Motor neuron (in vitro differentiated cells): Measurements from ENCODE around the gene SPDYE16. TPM values are rescaled to one million over a fixed set of nuclear protein-coding genes. Genes with fewer than 3 reads are reported as not detected.
"Not testable (repeated sequence)": the region's sequence is repeated elsewhere in the genome, so short reads cannot be mapped to it uniquely, and the experiment has no call there.

Source experiments
- ATAC-seq, 8 experiments: fragments of 200-7000 bp; cut with Tn5 transposase; replicated peaks in 6 of 8; 2 replicates each; pipeline ENCODE4 v1.8.0; 2021; ENCODE audit warnings: mild to moderate bottlenecking in 8 of 8, moderate library complexity in 8 of 8
- H3K27ac ChIP-seq, 2 donors: fragments of 250-450 bp; sonication (Bioruptor Pico); 2 replicates each; pipeline ENCODE4 v1.9.0; 2021; ENCODE audit warnings: antibody characterized with exemption in 2 of 2, mild to moderate bottlenecking in 2 of 2, moderate library complexity in 1 of 2
- H3K4me1 ChIP-seq, 2 donors: fragments of 250-450 bp; sonication (Bioruptor Pico); replicated peaks in 1 of 2; 2 replicates each; pipeline ENCODE4 v1.6.1; 2021; ENCODE audit warnings: antibody characterized with exemption in 2 of 2, mild to moderate bottlenecking in 2 of 2, moderate library complexity in 1 of 2
- H3K4me3 ChIP-seq, 5 donors: fragments of 250-450 bp; sonication (Bioruptor Pico); 2 replicates each; pipeline ENCODE4 v1.9.0; 2021; ENCODE audit warnings: antibody characterized with exemption in 5 of 5, mild to moderate bottlenecking in 5 of 5, moderate library complexity in 4 of 5
- WGBS, 10 experiments: fragments of 450-650 bp; shearing (Covaris generic); methylation state at CpG; one replicate each; pipeline ENCODE4 v1.0.0; 2022; 5-methylcytosine and 5-hydroxymethylcytosine counted together
- in situ Hi-C, 9 experiments: fragments of 400-800 bp; cut with MboI; loops; one replicate each; pipeline ENCODE4 v1.15.0; 2021; ENCODE audit warnings: low sequenced_read_pairs in 9 of 9, low pct_unique_long_range_greater_than_20kb in 2 of 9; ENCODE audit not compliant: unreplicated experiment in 9 of 9
- total RNA-seq, 8 experiments: library from RNA; unstranded; fragments of 300-600 nt; gene quantifications; 2 replicates each; pipeline versions ENCODE4 v1.2.3 to v1.2.4, GENCODE V29; 2022

The SPDYE16 gene
- total RNA-seq, 8 experiments from 2014 or later: 0.14 to 1.8 (median 0.35) TPM

- H3K4me3 ChIP-seq, in situ Hi-C loops, H3K4me1 ChIP-seq, H3K27ac ChIP-seq: not testable (repeated sequence)
- peak; percentile 69 to 94 (median 84) for ATAC-seq
- WGBS, 10 experiments: 0 to 100% (median 21%) methylated on average over 1 to 4 of the region's 4 CpGs; no CpG with 5 or more reads in 6 of the 10 experiments
Observed at GRCh38 chr7:76570324-76570775, 27.3 kb upstream of the SPDYE16 start.

- ATAC-seq, H3K4me3 ChIP-seq, H3K27ac ChIP-seq, in situ Hi-C loops, H3K4me1 ChIP-seq: not testable (repeated sequence)
Observed at GRCh38 chr7:76568742-76569141, 25.6 kb upstream of the SPDYE16 start.

DNA sequence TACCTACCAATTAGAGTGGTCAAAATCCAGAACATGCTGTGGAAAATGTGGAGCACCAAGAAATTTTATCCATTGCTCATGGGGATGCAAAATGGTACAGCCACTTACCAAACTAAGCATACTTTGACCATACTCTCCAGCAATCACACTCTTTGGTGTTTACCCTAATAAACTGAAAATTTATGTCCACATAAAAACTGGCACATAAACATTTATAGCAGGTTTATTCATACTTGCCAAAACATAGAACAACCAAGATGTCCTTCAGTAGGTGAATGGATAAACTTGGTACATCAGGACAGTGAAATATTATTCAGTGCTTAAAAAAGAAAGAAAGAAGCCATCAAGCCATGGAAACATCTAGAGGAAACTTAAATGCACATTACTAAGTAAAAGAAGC is 24.7 kb upstream of the SPDYE16 start:
- H3K27ac ChIP-seq, H3K4me3 ChIP-seq, ATAC-seq, H3K4me1 ChIP-seq, in situ Hi-C loops: not testable (repeated sequence)

- H3K4me1 ChIP-seq, in situ Hi-C loops, ATAC-seq, H3K4me3 ChIP-seq, H3K27ac ChIP-seq: not testable (repeated sequence)
- WGBS, 10 experiments: 100% methylated on average over 1 of the region's 4 CpGs; no CpG with 5 or more reads in 6 of the 10 experiments
Observed at GRCh38 chr7:76567311-76567710, 24.2 kb upstream of the SPDYE16 start.

DNA sequence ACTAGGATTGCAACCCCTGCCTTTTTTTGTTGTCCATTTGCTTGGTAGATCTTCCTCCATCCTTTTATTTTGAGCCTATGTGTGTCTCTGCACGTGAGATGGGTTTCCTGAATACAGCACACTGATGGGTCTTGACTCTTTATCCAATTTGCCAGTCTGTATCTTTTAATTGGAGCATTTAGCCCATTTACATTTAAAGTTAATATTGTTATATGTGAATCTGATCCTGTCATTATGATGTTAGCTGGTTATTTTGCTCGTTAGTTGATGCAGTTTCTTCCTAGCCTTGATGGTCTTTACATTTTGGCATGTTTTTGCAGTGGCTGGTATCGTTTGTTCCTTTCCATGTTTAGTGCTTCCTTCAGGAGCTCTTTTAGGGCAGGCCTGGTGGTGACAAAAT is 21.9 kb upstream of the SPDYE16 start:
- in situ Hi-C loops, H3K4me3 ChIP-seq: not testable (repeated sequence)

GRCh38 chr7:76561342-76561741 is 18.2 kb upstream of the SPDYE16 start:
- no CpG with 5 or more reads among the region's 3 CpGs for WGBS, 10 experiments
- H3K4me1 ChIP-seq, H3K4me3 ChIP-seq, in situ Hi-C loops, ATAC-seq, H3K27ac ChIP-seq: not testable (repeated sequence)

More for the DNA sequence above, 21.9 kb upstream of the SPDYE16 start:
- not testable (repeated sequence) for ATAC-seq, H3K4me1 ChIP-seq, H3K27ac ChIP-seq
- WGBS, 10 experiments: no CpG with 5 or more reads among the region's 3 CpGs

GRCh38 chr7:76560157-76560556 is 17.1 kb upstream of the SPDYE16 start:
- H3K4me3 ChIP-seq, H3K4me1 ChIP-seq, in situ Hi-C loops, ATAC-seq, H3K27ac ChIP-seq: not testable (repeated sequence)
- 67 to 100% (median 100%) methylated on average over 1 of the region's 4 CpGs; no CpG with 5 or more reads in 7 of the 10 experiments for WGBS, 10 experiments

- H3K4me1 ChIP-seq, H3K4me3 ChIP-seq, H3K27ac ChIP-seq, in situ Hi-C loops: not testable (repeated sequence)
- WGBS, 10 experiments: 0 to 90% (median 70%) methylated on average over 1 to 2 of the region's 6 CpGs; no CpG with 5 or more reads in 7 of the 10 experiments
- peak in 1 of 8 experiments; percentile 63 for ATAC-seq
Observed at GRCh38 chr7:76559685-76560084, 16.6 kb upstream of the SPDYE16 start.

DNA sequence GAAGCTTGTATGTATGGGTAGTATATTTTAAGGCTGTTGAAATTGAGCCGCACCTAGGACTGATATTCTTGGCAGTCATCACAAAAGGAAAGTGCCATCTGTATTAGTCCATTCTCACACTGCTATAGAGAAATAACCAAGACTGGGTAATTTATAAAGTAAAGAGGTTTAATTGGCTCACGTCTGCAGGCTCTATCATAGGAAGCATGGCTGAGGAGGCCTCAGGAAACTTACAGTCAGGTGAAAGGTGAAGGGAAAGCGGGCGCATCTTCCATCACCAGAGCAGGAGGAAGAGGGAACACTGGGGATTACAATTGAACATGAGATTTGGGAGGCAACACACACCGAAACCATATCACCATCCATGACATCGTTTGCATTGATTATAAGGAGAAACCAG is 8.9 kb upstream of the SPDYE16 start:
- no CpG with 5 or more reads among the region's 6 CpGs for WGBS, 10 experiments
- in situ Hi-C loops, H3K4me3 ChIP-seq, H3K27ac ChIP-seq, ATAC-seq, H3K4me1 ChIP-seq: not testable (repeated sequence)

- no CpG with 5 or more reads among the region's 19 CpGs for WGBS, 10 experiments
- in situ Hi-C loops, ATAC-seq, H3K4me1 ChIP-seq: not testable (repeated sequence)
- H3K27ac ChIP-seq: peak overlapping the region; percentile 87 to 96
- peak overlapping the region; percentile 61 to 99 (median 88) for H3K4me3 ChIP-seq
Observed at GRCh38 chr7:76549855-76550248, 6.8 kb upstream of the SPDYE16 start.

GRCh38 chr7:76549025-76549854 is 6.1 kb upstream of the SPDYE16 start:
- H3K4me1 ChIP-seq, in situ Hi-C loops: not testable (repeated sequence)
- ATAC-seq: peak; percentile 99 to 100 (median 100)
- peak overlapping the region; percentile 87 to 96 for H3K27ac ChIP-seq
- no CpG with 5 or more reads among the region's 71 CpGs for WGBS, 10 experiments
- peak overlapping the region; percentile 61 to 99 (median 88) for H3K4me3 ChIP-seq

DNA sequence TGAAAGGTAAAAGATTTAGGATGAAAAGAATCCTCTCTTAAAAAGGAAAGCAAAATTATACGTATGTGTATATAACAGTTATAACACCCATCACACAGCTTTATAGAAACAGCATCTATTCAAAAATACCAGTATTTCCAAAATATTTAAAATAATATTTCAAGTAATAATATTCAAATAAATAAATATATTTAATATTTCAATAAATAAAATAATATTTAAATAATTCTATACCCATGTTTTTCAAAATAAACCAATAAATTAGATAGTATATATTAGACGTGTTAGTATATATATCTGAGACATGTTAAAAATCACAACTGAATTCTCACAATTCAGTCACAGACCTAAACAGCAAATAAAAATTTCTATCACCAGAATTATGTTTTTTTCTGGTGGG is 11.5 kb downstream of the SPDYE16 start:
- in situ Hi-C loops, H3K4me1 ChIP-seq, ATAC-seq, H3K27ac ChIP-seq, H3K4me3 ChIP-seq: not testable (repeated sequence)
- no CpG with 5 or more reads among the region's 2 CpGs for WGBS, 10 experiments

- in situ Hi-C loops, H3K4me1 ChIP-seq, ATAC-seq, H3K27ac ChIP-seq, H3K4me3 ChIP-seq: not testable (repeated sequence)
- WGBS, 10 experiments: no CpG with 5 or more reads among the region's 4 CpGs
Observed at GRCh38 chr7:76526183-76526582, 16.9 kb downstream of the SPDYE16 start.

DNA sequence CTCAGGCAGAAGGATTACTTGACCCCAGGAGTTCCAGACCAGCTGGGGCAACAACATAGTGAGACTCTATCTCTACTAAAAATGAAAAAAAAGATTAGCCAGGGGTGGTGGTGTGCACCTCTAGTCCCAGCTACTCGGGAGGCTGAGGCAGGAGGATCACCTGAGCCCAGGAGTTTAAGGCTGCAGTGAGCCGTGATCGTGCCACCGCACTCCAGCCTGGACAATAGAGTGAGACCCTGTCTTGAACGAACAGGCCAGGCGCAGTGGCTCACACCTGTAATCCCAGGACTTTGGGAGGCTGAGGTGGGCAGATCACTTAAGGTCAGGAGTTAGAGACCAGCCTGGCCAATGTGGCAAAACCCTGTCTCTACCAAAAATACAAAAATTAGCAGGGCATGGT is 26.2 kb downstream of the SPDYE16 start:
- 93% methylated on average over 3 of the region's 6 CpGs; no CpG with 5 or more reads in 9 of the 10 experiments for WGBS, 10 experiments
- ATAC-seq, H3K4me3 ChIP-seq, H3K27ac ChIP-seq, in situ Hi-C loops: not testable (repeated sequence)
- peaks cover 8 to 12% of the 10 kb centered on the region in 2 donors for H3K4me1 ChIP-seq
